Transverse colon (tissue), 3 donors: Measurements from ENCODE around the gene PALLD.

Experiments
- EP300 ChIP-seq: sonication (generic); formaldehyde crosslinking; IDR thresholded peaks from one replicate; pipeline ENCODE4 v1.6.1; 2017; ENCODE audit warnings: antibody characterized with exemption, low read depth
- POLR2A ChIP-seq: fragments of 450-650 bp; IDR thresholded peaks from one replicate; pipeline ENCODE4 v1.6.1; 2016; ENCODE audit warnings: antibody characterized with exemption, mild to moderate bottlenecking, moderate library complexity
- TF ChIP-seq, protein P1 (sequence below), 5 experiments: fragments of 200-600 bp in 3 of 5; fragments of 450-650 bp in 2 of 5; sonication (generic) in 3 of 5; IDR thresholded peaks; 1 replicate in 2 of 5; 2 replicates in 3 of 5; pipeline ENCODE4 v1.5.1; 2016 to 2017; ENCODE audit warnings: antibody characterized with exemption in 5 of 5, inconsistent platforms in 3 of 5, mild to moderate bottlenecking in 2 of 5, moderate library complexity in 1 of 5

DNA sequence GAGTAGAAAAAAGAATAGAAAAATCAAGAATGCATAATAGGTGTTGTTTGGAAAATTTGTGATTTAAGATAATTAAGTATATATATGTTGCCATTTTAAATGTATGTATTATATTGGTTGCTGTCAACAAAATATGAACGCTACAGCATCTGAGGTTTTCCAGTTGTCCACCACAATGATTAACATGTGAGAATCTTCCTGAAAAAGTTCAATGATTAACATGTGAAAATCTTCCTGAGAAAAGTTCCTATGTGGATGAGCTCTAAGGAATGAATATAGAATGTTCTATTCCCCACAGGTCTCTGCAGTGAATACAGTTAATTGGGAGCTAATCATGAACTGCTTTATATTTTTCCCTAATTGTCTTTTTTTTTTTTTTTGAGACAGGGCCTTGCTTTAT is 298.5 kb downstream of the PALLD start:
- TF ChIP-seq, protein P1, sequence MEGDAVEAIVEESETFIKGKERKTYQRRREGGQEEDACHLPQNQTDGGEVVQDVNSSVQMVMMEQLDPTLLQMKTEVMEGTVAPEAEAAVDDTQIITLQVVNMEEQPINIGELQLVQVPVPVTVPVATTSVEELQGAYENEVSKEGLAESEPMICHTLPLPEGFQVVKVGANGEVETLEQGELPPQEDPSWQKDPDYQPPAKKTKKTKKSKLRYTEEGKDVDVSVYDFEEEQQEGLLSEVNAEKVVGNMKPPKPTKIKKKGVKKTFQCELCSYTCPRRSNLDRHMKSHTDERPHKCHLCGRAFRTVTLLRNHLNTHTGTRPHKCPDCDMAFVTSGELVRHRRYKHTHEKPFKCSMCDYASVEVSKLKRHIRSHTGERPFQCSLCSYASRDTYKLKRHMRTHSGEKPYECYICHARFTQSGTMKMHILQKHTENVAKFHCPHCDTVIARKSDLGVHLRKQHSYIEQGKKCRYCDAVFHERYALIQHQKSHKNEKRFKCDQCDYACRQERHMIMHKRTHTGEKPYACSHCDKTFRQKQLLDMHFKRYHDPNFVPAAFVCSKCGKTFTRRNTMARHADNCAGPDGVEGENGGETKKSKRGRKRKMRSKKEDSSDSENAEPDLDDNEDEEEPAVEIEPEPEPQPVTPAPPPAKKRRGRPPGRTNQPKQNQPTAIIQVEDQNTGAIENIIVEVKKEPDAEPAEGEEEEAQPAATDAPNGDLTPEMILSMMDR (IDR thresholded peaks at IDR 0.05): no peak
- TF ChIP-seq POLR2A (no peak), EP300 (no peak)
